Astrocyte of the cerebellum (primary cell): Measurements from ENCODE around the gene OR4A15.

Experiments
- DNase-seq: peaks from one replicate; pipeline ENCODE4 v3.0.0-alpha.2; 2011; ENCODE audit warnings: low read depth
- H3K4me3 ChIP-seq: 2 replicates; pipeline ENCODE4 v1.5.1; 2011; ENCODE audit warnings: mild to moderate bottlenecking, low read depth, low read length, moderate library complexity
- CTCF ChIP-seq: IDR thresholded peaks from 2 replicates; pipeline ENCODE4 v1.5.1; 2012; ENCODE audit warnings: low read length, low read depth, moderate library complexity, mild to moderate bottlenecking; ENCODE audit errors: missing control alignments
- in situ Hi-C: cut with HindIII; loops from 2 replicates; pipeline ENCODE4 v1.10.0; 2017; ENCODE audit warnings: low sequenced_read_pairs

Gene OR4A15

GRCh38 chr11:55367674-55368073 lies at the start of gene OR4A15:
Gene OR4A15, plus strand, starts transcription at chr11:55367974. Its CDS starts 0 bp downstream, at chr11:55367974.
- H3K4me3 ChIP-seq, result no peak within 1 kb of the TSS
- TF ChIP-seq CTCF, result no peak
- in situ Hi-C loops, result no loop called here
- no peak for DNase-seq

GRCh38 chr11:55324500-55324899 lies 43.3 kb upstream of the OR4A15 start:
- in situ Hi-C loops, result no loop called here
- DNase-seq, result no peak
- TF ChIP-seq CTCF, result no peak
- H3K4me3 ChIP-seq, result no peak overlapping the region

- TF ChIP-seq CTCF, result no peak
- DNase-seq, result no peak
- in situ Hi-C loops, result no loop called here
These were observed 24.9 kb upstream of the OR4A15 start, which contains the start of gene OR4A16 for GRCh38 chr11:55342901-55343300. Gene OR4A16, plus strand, starts transcription at chr11:55343201. Its CDS starts 0 bp downstream, at chr11:55343201.

GRCh38 chr11:55345306-55345705 lies 22.5 kb upstream of the OR4A15 start:
- DNase-seq, result no peak
- in situ Hi-C loops, result no loop called here
- TF ChIP-seq CTCF, result no peak
- no peak overlapping the region for H3K4me3 ChIP-seq

More at GRCh38 chr11:55342901-55343300, 24.9 kb upstream of the OR4A15 start, which contains the start of gene OR4A16:
- no peak within 1 kb of the TSS for H3K4me3 ChIP-seq

GRCh38 chr11:55349032-55349431 lies 18.7 kb upstream of the OR4A15 start:
- DNase-seq, result no peak

GRCh38 chr11:55357560-55358184 lies 10.1 kb upstream of the OR4A15 start:
- no peak for DNase-seq
- in situ Hi-C loops, result no loop called here
- no peak overlapping the region for H3K4me3 ChIP-seq
- TF ChIP-seq CTCF, result no peak

More at GRCh38 chr11:55349032-55349431, 18.7 kb upstream of the OR4A15 start:
- TF ChIP-seq CTCF, result no peak
- H3K4me3 ChIP-seq, result no peak overlapping the region
- in situ Hi-C loops, result no loop called here

GRCh38 chr11:55401011-55401410 lies 33.2 kb downstream of the OR4A15 start:
- no peak overlapping the region for H3K4me3 ChIP-seq
- in situ Hi-C loops, result no loop called here
- no peak for TF ChIP-seq CTCF
- no peak for DNase-seq
